H9 (cell line): ENCODE results near the gene BCL2L1. TPM values are rescaled to one million over a fixed set of nuclear protein-coding genes. Genes with fewer than 3 reads are reported as not detected.

Experiments
- DNase-seq: peaks from one replicate; pipeline ENCODE4 v3.0.0-alpha.2; 2017
- H2AFZ ChIP-seq: one replicate; pipeline ENCODE4 v1.6.1; 2013; ENCODE audit warnings: mild to moderate bottlenecking, low read length, control low read depth, moderate library complexity
- H2AK5ac ChIP-seq: 2 replicates; pipeline ENCODE4 v1.6.1; 2013; ENCODE audit warnings: low read length, control low read depth, mixed read lengths; ENCODE audit not compliant: insufficient read length
- H2BK120ac ChIP-seq: one replicate; pipeline ENCODE4 v1.6.1; 2013; ENCODE audit warnings: low read depth, mild to moderate bottlenecking, low read length, control low read depth, inconsistent platforms; ENCODE audit not compliant: poor library complexity, severe bottlenecking
- H2BK12ac ChIP-seq: 2 replicates; pipeline ENCODE4 v1.6.1; 2013; ENCODE audit warnings: low read length, control low read depth, mixed read lengths, low read depth; ENCODE audit not compliant: insufficient read length
- H2BK15ac ChIP-seq: 2 replicates; pipeline ENCODE4 v1.6.1; 2013; ENCODE audit warnings: low read depth, low read length, control low read depth
- H2BK20ac ChIP-seq: one replicate; pipeline ENCODE4 v1.6.1; 2013; ENCODE audit warnings: low read depth, mild to moderate bottlenecking, low read length, control low read depth, inconsistent platforms; ENCODE audit not compliant: poor library complexity, severe bottlenecking
- H2BK5ac ChIP-seq: 2 replicates; pipeline ENCODE4 v1.6.1; 2013; ENCODE audit warnings: low read length, control low read depth, mixed read lengths; ENCODE audit not compliant: insufficient read length
- H3K14ac ChIP-seq: 2 replicates; pipeline ENCODE4 v1.6.1; 2013; ENCODE audit warnings: low read length, control low read depth; ENCODE audit not compliant: insufficient read depth
- H3K18ac ChIP-seq: 2 replicates; pipeline ENCODE4 v1.6.1; 2013; ENCODE audit warnings: low read depth, mild to moderate bottlenecking, mixed read lengths, low read length, control low read depth; ENCODE audit not compliant: insufficient read length
- H3K23ac ChIP-seq: 2 replicates; pipeline ENCODE4 v1.6.1; 2013; ENCODE audit warnings: low read length, control low read depth, mixed read lengths, low read depth; ENCODE audit not compliant: insufficient read length
- H3K23me2 ChIP-seq: 2 replicates; pipeline ENCODE4 v1.6.1; 2013; ENCODE audit warnings: low read depth, mild to moderate bottlenecking, mixed read lengths, low read length, control low read depth; ENCODE audit not compliant: insufficient read length, poor library complexity, severe bottlenecking
- H3K27ac ChIP-seq: 2 replicates; pipeline ENCODE4 v1.5.1; 2013; ENCODE audit warnings: low read length, control low read depth, mixed read lengths, low read depth; ENCODE audit not compliant: insufficient read length
- H3K27me3 ChIP-seq: 2 replicates; pipeline ENCODE4 v1.6.1; 2013; ENCODE audit warnings: low read length, control low read depth, inconsistent platforms; ENCODE audit not compliant: insufficient read depth
- H3K4ac ChIP-seq: 2 replicates; pipeline ENCODE4 v1.6.1; 2013; ENCODE audit warnings: low read depth, mild to moderate bottlenecking, control low read depth, inconsistent platforms, low read length, moderate library complexity
- H3K4me1 ChIP-seq: 2 replicates; pipeline ENCODE4 v1.6.1; 2013; ENCODE audit warnings: low read length, control low read depth, inconsistent platforms; ENCODE audit not compliant: insufficient read depth
- H3K4me2 ChIP-seq: 2 replicates; pipeline ENCODE4 v1.6.1; 2013; ENCODE audit warnings: low read length, control low read depth, mixed read lengths; ENCODE audit not compliant: insufficient read length, insufficient read depth
- H3K56ac ChIP-seq: 2 replicates; pipeline ENCODE4 v1.6.1; 2013; ENCODE audit warnings: low read depth, mild to moderate bottlenecking, mixed read lengths, low read length, control low read depth; ENCODE audit not compliant: insufficient read length
- H3K79me1 ChIP-seq: 2 replicates; pipeline ENCODE4 v1.6.1; 2013; ENCODE audit warnings: low read depth, mild to moderate bottlenecking, moderate library complexity, low read length, control low read depth, inconsistent platforms; ENCODE audit not compliant: insufficient read depth, poor library complexity, severe bottlenecking
- H3K79me2 ChIP-seq: 2 replicates; pipeline ENCODE4 v1.6.1; 2013; ENCODE audit warnings: low read length, control low read depth, inconsistent platforms; ENCODE audit not compliant: insufficient read depth
- H3K9ac ChIP-seq: 2 replicates; pipeline ENCODE4 v1.6.1; 2013; ENCODE audit warnings: low read length, control low read depth, mixed read lengths; ENCODE audit not compliant: insufficient read length; ENCODE audit errors: extremely low read depth
- H3K9me3 ChIP-seq: one replicate; pipeline ENCODE4 v1.6.1; 2013; ENCODE audit warnings: low read depth, low read length, inconsistent platforms; ENCODE audit not compliant: control insufficient read depth
- H3T11ph ChIP-seq: one replicate; pipeline ENCODE4 v1.6.1; 2013; ENCODE audit warnings: mild to moderate bottlenecking, low read length, control low read depth, inconsistent platforms
- H4K20me1 ChIP-seq: one replicate; pipeline ENCODE4 v1.6.1; 2013; ENCODE audit not compliant: control insufficient read depth, insufficient read length, insufficient read depth
- H4K5ac ChIP-seq: 2 replicates; pipeline ENCODE4 v1.6.1; 2013; ENCODE audit warnings: low read depth, mild to moderate bottlenecking, mixed read lengths, low read length, control low read depth; ENCODE audit not compliant: insufficient read length
- H4K8ac ChIP-seq: replicated peaks from 2 replicates; pipeline ENCODE4 v1.6.1; 2013; ENCODE audit warnings: low read length, control low read depth, mixed read lengths, low read depth; ENCODE audit not compliant: insufficient read length
- H4K91ac ChIP-seq: 2 replicates; pipeline ENCODE4 v1.6.1; 2013; ENCODE audit warnings: low read depth, mild to moderate bottlenecking, moderate library complexity, mixed read lengths, low read length, control low read depth; ENCODE audit not compliant: insufficient read length
- H3K27ac Mint-ChIP-seq, 3 experiments: 2 replicates in 2 of 3; 3 replicates in 1 of 3; pipeline ENCODE4 v1.8.0; 2020 to 2021; ENCODE audit warnings: mixed read lengths in 3 of 3, mild to moderate bottlenecking in 1 of 3, moderate library complexity in 1 of 3
- H3K27me3 Mint-ChIP-seq: 2 replicates; pipeline ENCODE4 v1.8.0; 2021; ENCODE audit warnings: low read depth, mild to moderate bottlenecking, moderate library complexity, mixed read lengths
- H3K36me3 Mint-ChIP-seq, 3 experiments: 2 replicates in 2 of 3; 3 replicates in 1 of 3; pipeline ENCODE4 v1.8.0; 2020 to 2021; ENCODE audit warnings: low read depth in 3 of 3, mixed read lengths in 3 of 3; ENCODE audit not compliant: insufficient read depth in 1 of 3
- H3K4me1 Mint-ChIP-seq, 2 experiments: 2 replicates each; pipeline ENCODE4 v1.8.0; 2020; ENCODE audit warnings: mixed read lengths in 2 of 2
- H3K4me3 Mint-ChIP-seq, 2 experiments: 2 replicates in 1 of 2; 3 replicates in 1 of 2; pipeline ENCODE4 v1.8.0; 2020 to 2021; ENCODE audit warnings: mild to moderate bottlenecking in 2 of 2, mixed read lengths in 2 of 2, moderate library complexity in 1 of 2
- H3K9me3 Mint-ChIP-seq, 2 experiments: 2 replicates in 1 of 2; 3 replicates in 1 of 2; pipeline ENCODE4 v1.8.0; 2020; ENCODE audit warnings: mild to moderate bottlenecking in 2 of 2, mixed read lengths in 2 of 2, moderate library complexity in 1 of 2
- WGBS: extraction: QIAGEN DNeasy Blood & Tissue Kit; methylation state at CpG from one replicate; pipeline ENCODE4 v1.1.7; 2013; ENCODE audit warnings: missing lambda C conversion rate, low lambda C conversion rate, mixed read lengths; ENCODE audit not compliant: insufficient read length; ENCODE audit errors: extremely low coverage; 5-methylcytosine and 5-hydroxymethylcytosine counted together
- total RNA-seq: library from RNA; stranded (reverse); gene quantifications from 2 replicates; pipeline ENCODE4 v1.2.1, GENCODE V29; 2021
- TF ChIP-seq, protein P1 (sequence below): fragments of 200-600 bp; sonication (generic); conservative IDR thresholded peaks from 3 replicates; pipeline ENCODE4 v1.8.0; 2021; ENCODE audit warnings: antibody characterized with exemption, mild to moderate bottlenecking

BCL2L1 gene
- total RNA-seq, 1 experiment from 2014 or later, result 105 TPM

DNA sequence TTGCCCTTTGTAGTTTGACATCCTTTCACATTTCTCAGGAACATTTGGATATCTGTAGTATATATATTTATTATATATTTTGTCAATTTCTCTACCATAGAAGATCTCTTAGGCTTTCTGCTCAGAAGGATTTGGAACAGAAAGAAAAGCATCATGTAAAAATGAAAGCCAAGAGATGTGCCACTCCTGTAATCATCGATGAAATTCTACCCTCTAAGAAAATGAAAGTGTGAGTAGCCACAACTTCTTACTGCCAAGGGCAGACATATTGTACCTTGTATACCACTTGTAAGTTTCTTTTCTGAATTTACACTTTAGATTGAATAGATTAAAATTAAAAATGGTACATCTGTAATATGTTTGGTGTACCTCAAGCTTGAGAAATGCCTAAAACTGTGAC, 47.6 kb upstream of the BCL2L1 start:
- no CpG with 5 or more reads among the region's 1 CpG for WGBS
- H3K36me3 Mint-ChIP-seq, result peaks cover 55 to 89% (median 86%) of the 10 kb centered on the region in 3 experiments
- no peak overlapping the region for H3K4me2 ChIP-seq

More for the DNA sequence above, 47.6 kb upstream of the BCL2L1 start:
- no peak for DNase-seq
- Histone ChIP-seq H3K14ac (no peak overlapping the region), H3T11ph (no peak overlapping the region), H3K4me1 (no peaks in the 10 kb centered on the region), H3K18ac (no peak overlapping the region), H3K27ac (no peak overlapping the region), H4K91ac (no peak overlapping the region), H3K4ac (no peak overlapping the region), H2BK120ac (no peak overlapping the region), H3K9me3 (no peaks in the 10 kb centered on the region), H3K56ac (no peak overlapping the region), H2BK15ac (no peak overlapping the region), H2AFZ (no peak overlapping the region), H2BK5ac (no peak overlapping the region), H2AK5ac (no peak overlapping the region), H2BK20ac (no peak overlapping the region), H3K27me3 (no peaks in the 10 kb centered on the region), H3K79me1 (no peaks in the 10 kb centered on the region), H2BK12ac (no peak overlapping the region), H3K9ac (no peak overlapping the region), H3K23ac (no peak overlapping the region), H3K23me2 (no peaks in the 10 kb centered on the region), H4K20me1 (no peaks in the 10 kb centered on the region), H3K79me2 (no peaks in the 10 kb centered on the region), H4K5ac (no peak overlapping the region), H4K8ac (no peak overlapping the region)
- TF ChIP-seq, protein P1, sequence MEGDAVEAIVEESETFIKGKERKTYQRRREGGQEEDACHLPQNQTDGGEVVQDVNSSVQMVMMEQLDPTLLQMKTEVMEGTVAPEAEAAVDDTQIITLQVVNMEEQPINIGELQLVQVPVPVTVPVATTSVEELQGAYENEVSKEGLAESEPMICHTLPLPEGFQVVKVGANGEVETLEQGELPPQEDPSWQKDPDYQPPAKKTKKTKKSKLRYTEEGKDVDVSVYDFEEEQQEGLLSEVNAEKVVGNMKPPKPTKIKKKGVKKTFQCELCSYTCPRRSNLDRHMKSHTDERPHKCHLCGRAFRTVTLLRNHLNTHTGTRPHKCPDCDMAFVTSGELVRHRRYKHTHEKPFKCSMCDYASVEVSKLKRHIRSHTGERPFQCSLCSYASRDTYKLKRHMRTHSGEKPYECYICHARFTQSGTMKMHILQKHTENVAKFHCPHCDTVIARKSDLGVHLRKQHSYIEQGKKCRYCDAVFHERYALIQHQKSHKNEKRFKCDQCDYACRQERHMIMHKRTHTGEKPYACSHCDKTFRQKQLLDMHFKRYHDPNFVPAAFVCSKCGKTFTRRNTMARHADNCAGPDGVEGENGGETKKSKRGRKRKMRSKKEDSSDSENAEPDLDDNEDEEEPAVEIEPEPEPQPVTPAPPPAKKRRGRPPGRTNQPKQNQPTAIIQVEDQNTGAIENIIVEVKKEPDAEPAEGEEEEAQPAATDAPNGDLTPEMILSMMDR, result no peak
- Mint-ChIP-seq H3K9me3 (no peaks in the 10 kb centered on the region), H3K27ac (no peak overlapping the region), H3K4me1 (no peaks in the 10 kb centered on the region), H3K27me3 (no peaks in the 10 kb centered on the region), H3K4me3 (no peak overlapping the region)
